Mesendoderm (in vitro differentiated cells): ENCODE measurements around the gene SMAD5.

Experiments
- DNase-seq: peaks from one replicate; pipeline ENCODE4 v3.0.0; 2013
- H2AK5ac ChIP-seq: 2 replicates; pipeline ENCODE4 v1.6.1; 2013; ENCODE audit warnings: low read length, inconsistent platforms
- H2BK120ac ChIP-seq: 2 replicates; pipeline ENCODE4 v1.6.1; 2013; ENCODE audit warnings: low read depth, mild to moderate bottlenecking, low read length, moderate library complexity, mixed read lengths
- H2BK15ac ChIP-seq: replicated peaks from 2 replicates; pipeline ENCODE4 v1.6.1; 2013; ENCODE audit warnings: low read depth, mild to moderate bottlenecking, moderate library complexity
- H2BK5ac ChIP-seq: 2 replicates; pipeline ENCODE4 v1.6.1; 2013; ENCODE audit warnings: low read length, inconsistent platforms
- H3K18ac ChIP-seq: 2 replicates; pipeline ENCODE4 v1.6.1; 2013; ENCODE audit warnings: mild to moderate bottlenecking, low read length, mixed read lengths
- H3K23ac ChIP-seq: one replicate; pipeline ENCODE4 v1.6.1; 2013; ENCODE audit warnings: low read length
- H3K27ac ChIP-seq: 2 replicates; pipeline ENCODE4 v1.5.1; 2013; ENCODE audit warnings: low read depth, mild to moderate bottlenecking, inconsistent platforms, low read length, moderate library complexity
- H3K27me3 ChIP-seq: 2 replicates; pipeline ENCODE4 v1.6.1; 2013; ENCODE audit warnings: low read length, control low read depth, mild to moderate bottlenecking, inconsistent platforms; ENCODE audit not compliant: insufficient read depth, poor library complexity
- H3K36me3 ChIP-seq: 2 replicates; pipeline ENCODE4 v1.6.1; 2013; ENCODE audit warnings: low read length, inconsistent platforms; ENCODE audit not compliant: control insufficient read depth, insufficient read depth
- H3K4ac ChIP-seq: one replicate; pipeline ENCODE4 v1.6.1; 2013; ENCODE audit warnings: low read depth, mild to moderate bottlenecking, low read length, moderate library complexity
- H3K4me1 ChIP-seq: 2 replicates; pipeline ENCODE4 v1.6.1; 2013; ENCODE audit warnings: low read depth, low read length, inconsistent platforms; ENCODE audit not compliant: control insufficient read depth
- H3K4me2 ChIP-seq: 2 replicates; pipeline ENCODE4 v1.6.1; 2013; ENCODE audit warnings: low read length
- H3K4me3 ChIP-seq: 2 replicates; pipeline ENCODE4 v1.5.1; 2013; ENCODE audit warnings: mild to moderate bottlenecking, low read length
- H3K56ac ChIP-seq: one replicate; pipeline ENCODE4 v1.6.1; 2013; ENCODE audit warnings: low read length
- H3K79me1 ChIP-seq: 2 replicates; pipeline ENCODE4 v1.6.1; 2013; ENCODE audit warnings: low read length, inconsistent platforms
- H3K79me2 ChIP-seq: 2 replicates; pipeline ENCODE4 v1.6.1; 2013; ENCODE audit warnings: mild to moderate bottlenecking, low read length; ENCODE audit not compliant: control insufficient read depth, insufficient read depth
- H3K9ac ChIP-seq: 2 replicates; pipeline ENCODE4 v1.6.1; 2013; ENCODE audit warnings: low read length, inconsistent platforms
- H4K5ac ChIP-seq: one replicate; pipeline ENCODE4 v1.6.1; 2013; ENCODE audit warnings: low read length
- H4K8ac ChIP-seq: one replicate; pipeline ENCODE4 v1.6.1; 2013; ENCODE audit warnings: low read depth, mild to moderate bottlenecking, control low read depth, low read length, moderate library complexity
- WGBS: extraction: QIAGEN DNeasy Blood & Tissue Kit; methylation state at CpG from one replicate; pipeline ENCODE4 v1.1.7; 2013; ENCODE audit warnings: low lambda C conversion rate, missing lambda C conversion rate; ENCODE audit not compliant: insufficient coverage; ENCODE audit errors: extremely low coverage; 5-methylcytosine and 5-hydroxymethylcytosine counted together

Gene SMAD5

DNA sequence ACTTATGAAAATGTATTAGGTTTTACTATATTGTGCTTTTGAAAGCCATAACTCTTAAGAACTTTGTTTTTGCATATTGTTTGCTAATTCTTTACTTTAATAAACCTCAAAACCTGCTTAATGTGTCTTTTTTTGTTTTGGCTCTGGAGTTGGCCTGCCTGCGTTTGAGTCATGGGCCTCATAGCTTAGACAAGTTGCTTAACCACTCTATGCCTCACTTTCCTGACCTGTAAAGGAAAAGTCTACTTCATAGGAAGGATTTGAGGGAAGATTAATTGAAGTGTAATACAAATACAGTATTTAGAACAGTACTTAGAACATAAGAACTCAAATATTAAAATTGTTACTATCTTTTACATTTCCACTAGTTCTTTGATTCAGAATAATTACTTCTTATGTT, 50.0 kb downstream of the SMAD5 start:
- Histone ChIP-seq H3K79me2 (no peaks in the 10 kb centered on the region), H3K4me3 (no peak overlapping the region), H2BK5ac (no peak overlapping the region), H3K79me1 (no peaks in the 10 kb centered on the region), H2BK120ac (no peak overlapping the region), H2BK15ac (no peak overlapping the region), H3K23ac (no peak overlapping the region), H3K4ac (no peak overlapping the region), H3K36me3 (no peaks in the 10 kb centered on the region), H3K9ac (no peak overlapping the region), H2AK5ac (no peak overlapping the region), H3K18ac (no peak overlapping the region), H3K56ac (no peak overlapping the region), H3K4me1 (no peaks in the 10 kb centered on the region), H3K4me2 (no peak overlapping the region), H3K27me3 (no peaks in the 10 kb centered on the region), H3K27ac (no peak overlapping the region), H4K5ac (no peak overlapping the region), H4K8ac (no peak overlapping the region)
- no peak for DNase-seq
- WGBS, result no CpG with 5 or more reads among the region's 1 CpG

DNA sequence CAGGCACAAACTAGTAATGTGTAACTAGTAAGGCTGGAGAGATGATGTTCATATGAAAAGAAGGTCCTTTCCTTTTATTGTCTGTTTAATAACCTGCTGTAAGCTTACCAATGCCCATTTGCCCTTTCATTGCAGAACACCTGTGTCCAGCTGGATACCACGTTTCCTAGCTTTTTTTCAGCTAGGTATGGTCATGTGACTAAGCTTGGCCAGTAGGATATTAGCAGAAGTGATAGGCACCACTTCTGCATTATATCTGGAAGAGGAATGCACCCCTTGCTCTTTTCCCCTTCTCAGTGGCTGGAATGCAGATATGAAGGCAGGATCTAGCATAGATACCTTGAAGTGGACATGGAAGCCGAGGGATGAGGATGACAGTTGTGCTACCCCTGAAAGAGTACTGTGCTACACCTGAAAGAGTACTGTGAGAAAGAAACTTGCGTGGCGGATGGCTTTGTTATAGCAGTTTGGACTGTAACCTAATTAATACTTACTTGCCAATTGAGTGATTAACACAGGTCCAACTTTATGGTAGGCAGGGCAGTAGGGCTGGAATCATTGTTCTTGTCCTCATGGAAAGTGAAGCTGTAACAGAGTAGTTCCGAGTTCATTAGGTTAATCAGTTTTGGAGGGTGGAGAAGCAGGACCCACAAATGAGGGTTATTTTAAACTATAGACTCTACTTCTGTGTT, 53.5 kb downstream of the SMAD5 start:
- H3K27me3 ChIP-seq, result peaks cover 2% of the 10 kb centered on the region
- no peak overlapping the region for H3K4me3 ChIP-seq
- H3K79me1 ChIP-seq, result no peaks in the 10 kb centered on the region
- H3K9ac ChIP-seq, result no peak overlapping the region
- H2BK5ac ChIP-seq, result no peak overlapping the region
- no peak overlapping the region for H3K27ac ChIP-seq
- H3K18ac ChIP-seq, result no peak overlapping the region
- no peak overlapping the region for H2BK120ac ChIP-seq
- no peak overlapping the region for H3K4me2 ChIP-seq
- no peak overlapping the region for H3K4ac ChIP-seq
- no peak overlapping the region for H2BK15ac ChIP-seq
- H3K36me3 ChIP-seq, result no peaks in the 10 kb centered on the region
- H3K23ac ChIP-seq, result no peak overlapping the region
- H2AK5ac ChIP-seq, result no peak overlapping the region
- no peaks in the 10 kb centered on the region for H3K79me2 ChIP-seq
- H3K56ac ChIP-seq, result no peak overlapping the region
- H4K5ac ChIP-seq, result no peak overlapping the region
- no peaks in the 10 kb centered on the region for H3K4me1 ChIP-seq
- no CpG with 5 or more reads among the region's 5 CpGs for WGBS
- DNase-seq, result no peak
- H4K8ac ChIP-seq, result no peak overlapping the region

DNA sequence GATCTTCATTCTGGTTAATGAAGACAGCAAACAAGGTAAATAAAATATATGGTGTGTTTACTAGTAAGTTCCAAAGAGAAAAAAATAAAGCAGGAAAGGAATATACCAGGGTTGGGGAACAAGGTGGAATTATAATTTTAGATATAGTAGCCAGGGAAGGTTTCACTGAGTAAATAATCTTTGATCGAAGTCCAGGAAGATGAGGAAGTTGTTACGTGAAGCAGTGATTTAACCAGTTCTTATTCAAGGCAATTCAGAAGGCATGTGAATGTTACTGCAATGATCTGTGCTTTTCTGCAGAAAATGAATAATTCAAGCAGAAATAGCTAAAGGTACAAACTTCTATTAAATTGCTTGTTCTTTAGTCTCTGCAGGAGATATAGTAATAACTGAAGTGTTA, 54.2 kb downstream of the SMAD5 start:
- no peaks in the 10 kb centered on the region for H3K4me1 ChIP-seq
- H3K27me3 ChIP-seq, result peaks cover 5% of the 10 kb centered on the region
- no peaks in the 10 kb centered on the region for H3K79me2 ChIP-seq
- no peak overlapping the region for H4K8ac ChIP-seq
- no peak overlapping the region for H2AK5ac ChIP-seq
- no peak for DNase-seq
- H3K79me1 ChIP-seq, result no peaks in the 10 kb centered on the region
- no peak overlapping the region for H2BK5ac ChIP-seq
- no peak overlapping the region for H4K5ac ChIP-seq
- no peak overlapping the region for H3K4ac ChIP-seq
- no peak overlapping the region for H3K18ac ChIP-seq
- no peak overlapping the region for H3K4me2 ChIP-seq
- no peak overlapping the region for H3K56ac ChIP-seq
- no CpG with 5 or more reads among the region's 2 CpGs for WGBS
- H3K27ac ChIP-seq, result no peak overlapping the region
- H3K36me3 ChIP-seq, result no peaks in the 10 kb centered on the region
- H2BK15ac ChIP-seq, result no peak overlapping the region
- no peak overlapping the region for H3K4me3 ChIP-seq
- no peak overlapping the region for H3K9ac ChIP-seq
- H3K23ac ChIP-seq, result no peak overlapping the region
- H2BK120ac ChIP-seq, result no peak overlapping the region

DNA sequence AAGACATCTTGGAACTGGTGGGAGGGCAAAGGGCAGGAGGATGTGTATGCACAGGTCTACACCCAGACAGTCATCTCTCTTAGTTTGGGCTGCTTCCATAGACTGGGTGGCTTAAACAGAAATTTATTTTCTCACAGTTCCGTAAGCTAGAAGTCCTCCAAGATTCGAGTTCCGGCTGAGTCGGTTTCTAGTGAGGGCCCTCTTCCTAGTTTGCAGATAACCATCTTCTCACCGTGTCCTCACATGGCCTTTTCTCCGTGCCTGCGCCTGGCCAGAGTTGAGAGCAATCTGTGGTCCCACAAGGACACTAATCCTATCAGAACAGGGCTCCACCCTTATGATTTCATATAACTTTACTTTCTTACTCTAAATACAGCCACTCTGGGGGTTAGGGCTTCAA, 56.2 kb downstream of the SMAD5 start:
- Histone ChIP-seq H3K56ac (no peak overlapping the region), H2AK5ac (no peak overlapping the region), H3K4me1 (peaks cover 3% of the 10 kb centered on the region), H3K23ac (no peak overlapping the region), H2BK15ac (no peak overlapping the region), H3K27ac (no peak overlapping the region), H3K36me3 (no peaks in the 10 kb centered on the region), H3K79me2 (no peaks in the 10 kb centered on the region), H3K4ac (no peak overlapping the region), H3K27me3 (peaks cover 6% of the 10 kb centered on the region), H2BK120ac (no peak overlapping the region), H3K4me2 (no peak overlapping the region), H3K79me1 (no peaks in the 10 kb centered on the region), H3K18ac (no peak overlapping the region), H2BK5ac (no peak overlapping the region), H3K9ac (no peak overlapping the region), H3K4me3 (no peak overlapping the region), H4K5ac (no peak overlapping the region), H4K8ac (no peak overlapping the region)
- WGBS, result no CpG with 5 or more reads among the region's 7 CpGs
- DNase-seq, result no peak

DNA sequence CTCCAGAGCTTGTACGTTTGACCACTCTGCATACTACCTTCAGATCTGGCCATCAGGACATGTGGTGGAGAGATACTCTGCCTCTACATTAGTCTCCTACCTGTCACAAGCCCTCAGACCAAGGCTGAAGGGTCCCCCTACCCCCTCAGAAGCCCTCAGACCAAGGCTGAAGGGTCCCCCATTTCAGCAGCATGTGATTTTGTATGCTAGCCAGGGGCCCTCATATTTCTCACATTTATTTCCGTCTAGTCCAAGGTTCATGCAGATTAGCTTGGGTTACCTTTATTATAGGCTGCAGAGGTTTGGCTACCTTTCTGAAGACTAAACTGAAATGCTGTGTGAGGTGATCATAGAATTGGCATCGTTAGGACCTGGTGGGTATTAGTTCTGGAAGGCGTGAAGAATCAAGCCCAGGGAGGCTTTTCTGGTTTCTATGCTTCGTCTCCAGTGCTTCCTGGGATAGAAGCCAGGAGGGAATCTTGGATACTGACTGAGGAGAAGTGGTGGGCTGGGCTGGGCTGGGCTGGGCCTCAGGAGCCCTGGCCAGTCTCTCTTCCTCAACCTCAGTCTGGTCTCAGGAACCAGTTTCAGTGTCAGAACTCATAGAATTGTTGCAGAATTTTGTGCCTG, 57.6 kb downstream of the SMAD5 start:
- no CpG with 5 or more reads among the region's 5 CpGs for WGBS
- Histone ChIP-seq H3K36me3 (no peaks in the 10 kb centered on the region), H3K27me3 (peaks cover 8% of the 10 kb centered on the region)

DNA sequence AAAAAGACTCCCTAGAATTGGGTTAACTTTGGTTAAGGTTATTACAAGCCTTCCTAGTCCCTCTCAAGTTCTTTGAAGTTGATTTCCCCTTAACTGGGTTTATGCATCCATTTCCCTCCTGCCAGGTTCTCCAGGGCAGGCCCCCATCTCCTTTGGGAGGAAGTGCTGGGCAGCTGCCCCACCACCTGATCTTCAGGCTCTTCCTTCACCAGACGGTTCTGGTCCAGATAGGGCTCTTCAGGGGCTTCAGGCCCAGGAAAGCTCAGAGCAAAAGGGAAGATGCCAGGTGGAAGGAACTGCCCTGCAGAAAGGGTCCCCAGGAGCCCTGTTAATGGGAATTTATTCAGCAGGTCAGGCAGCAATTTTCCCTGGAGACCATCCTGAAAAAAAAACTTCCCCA, 58.3 kb downstream of the SMAD5 start:
- no peak overlapping the region for H3K18ac ChIP-seq
- H3K79me2 ChIP-seq, result no peaks in the 10 kb centered on the region
- H2BK5ac ChIP-seq, result no peak overlapping the region
- H2BK120ac ChIP-seq, result no peak overlapping the region
- H3K23ac ChIP-seq, result no peak overlapping the region
- H2AK5ac ChIP-seq, result no peak overlapping the region
- no peak for DNase-seq
- H3K27me3 ChIP-seq, result peaks cover 8% of the 10 kb centered on the region
- peaks cover 3% of the 10 kb centered on the region for H3K4me1 ChIP-seq
- no peak overlapping the region for H3K4me2 ChIP-seq
- no peak overlapping the region for H3K56ac ChIP-seq
- no peaks in the 10 kb centered on the region for H3K36me3 ChIP-seq
- no peaks in the 10 kb centered on the region for H3K79me1 ChIP-seq
- no peak overlapping the region for H3K9ac ChIP-seq
- no peak overlapping the region for H4K5ac ChIP-seq
- H3K4me3 ChIP-seq, result no peak overlapping the region
- H3K4ac ChIP-seq, result no peak overlapping the region
- H4K8ac ChIP-seq, result no peak overlapping the region
- no peak overlapping the region for H2BK15ac ChIP-seq
- no peak overlapping the region for H3K27ac ChIP-seq
- WGBS, result no CpG with 5 or more reads among the region's 1 CpG

More for the DNA sequence above, 57.6 kb downstream of the SMAD5 start:
- no peak overlapping the region for H4K8ac ChIP-seq
- no peaks in the 10 kb centered on the region for H3K79me1 ChIP-seq
- H3K4me3 ChIP-seq, result no peak overlapping the region
- no peak for DNase-seq
- H3K4me2 ChIP-seq, result no peak overlapping the region
- H3K4ac ChIP-seq, result no peak overlapping the region
- no peak overlapping the region for H2BK120ac ChIP-seq
- no peak overlapping the region for H2BK15ac ChIP-seq
- no peaks in the 10 kb centered on the region for H3K79me2 ChIP-seq
- no peak overlapping the region for H3K23ac ChIP-seq
- H3K9ac ChIP-seq, result no peak overlapping the region
- H3K27ac ChIP-seq, result no peak overlapping the region
- no peak overlapping the region for H2BK5ac ChIP-seq
- peaks cover 3% of the 10 kb centered on the region for H3K4me1 ChIP-seq
- H2AK5ac ChIP-seq, result no peak overlapping the region
- H3K56ac ChIP-seq, result no peak overlapping the region
- H3K18ac ChIP-seq, result no peak overlapping the region
- H4K5ac ChIP-seq, result no peak overlapping the region
